CD4-positive, alpha-beta T cell treated with Interleukin-4 for 4 hours (primary cell): Measurements from ENCODE around the gene KEL.
A peak's percentile ranks its signal among the peaks of the same experiment; 100 is the strongest.

Experiments
- DNase-seq: peaks from one replicate; pipeline ENCODE4 v3.0.0-alpha.2; 2020

KEL gene

GRCh38 chr7:142927085-142927745 lies 34.9 kb downstream of the KEL start:
- no peak for DNase-seq

- no peak for DNase-seq
These were observed 36.8 kb downstream of the KEL start for GRCh38 chr7:142925413-142925812.

GRCh38 chr7:142923391-142923790 lies 38.8 kb downstream of the KEL start:
- no peak for DNase-seq

- no peak for DNase-seq
These were observed 42.5 kb downstream of the KEL start for GRCh38 chr7:142919656-142920055.

GRCh38 chr7:142918901-142919300 lies 43.3 kb downstream of the KEL start:
- no peak for DNase-seq

GRCh38 chr7:142917447-142917846 lies 44.7 kb downstream of the KEL start:
- no peak for DNase-seq

- no peak for DNase-seq
These were observed 45.7 kb downstream of the KEL start for GRCh38 chr7:142916508-142916907.

- DNase-seq: no peak
These were observed 46.8 kb downstream of the KEL start for GRCh38 chr7:142915315-142915714.

GRCh38 chr7:142914121-142914520 lies 48.0 kb downstream of the KEL start:
- DNase-seq: no peak

GRCh38 chr7:142913566-142913965 lies 48.6 kb downstream of the KEL start:
- no peak for DNase-seq

GRCh38 chr7:142913051-142913450 lies 49.1 kb downstream of the KEL start:
- no peak for DNase-seq

- no peak for DNase-seq
These were observed 51.7 kb downstream of the KEL start for GRCh38 chr7:142910481-142910880.

- DNase-seq: no peak
These were observed 52.1 kb downstream of the KEL start for GRCh38 chr7:142910031-142910433.

GRCh38 chr7:142908921-142909890 lies 53.0 kb downstream of the KEL start:
- peak; percentile 12 for DNase-seq

GRCh38 chr7:142908290-142908689 lies 53.9 kb downstream of the KEL start:
- no peak for DNase-seq

GRCh38 chr7:142906643-142907042 lies 55.5 kb downstream of the KEL start:
- DNase-seq: no peak

- DNase-seq: no peak
These were observed 56.4 kb downstream of the KEL start for GRCh38 chr7:142905759-142906158.

- DNase-seq: no peak
These were observed 58.0 kb downstream of the KEL start for GRCh38 chr7:142904128-142904527.

- DNase-seq: no peak
These were observed 60.5 kb downstream of the KEL start for GRCh38 chr7:142901426-142902259.

GRCh38 chr7:142899661-142900060 lies 62.5 kb downstream of the KEL start:
- no peak for DNase-seq

- DNase-seq: no peak
These were observed 63.6 kb downstream of the KEL start for GRCh38 chr7:142898377-142899170.

- DNase-seq: no peak
These were observed 64.5 kb downstream of the KEL start for GRCh38 chr7:142897691-142898090.
